B cell (primary cell): ENCODE results near the gene AIFM1. TPM values are rescaled to one million over a fixed set of nuclear protein-coding genes. Genes with fewer than 3 reads are reported as not detected.
"Not testable (repeated sequence)": the region's sequence is repeated elsewhere in the genome, so short reads cannot be mapped to it uniquely, and the experiment has no call there.

Experiments
- ATAC-seq: fragments of 200-7000 bp; cut with Tn5 transposase; one replicate; pipeline ENCODE4 v1.10.0; 2021; ENCODE audit warnings: low read depth, mild to moderate bottlenecking, moderate number of reproducible peaks, moderate library complexity
- CTCF ChIA-PET: fragments of 350-600 bp; sonication (Branson Sonifier 250); formaldehyde crosslinking; loops from one replicate; lab custom pipeline; 2021; ENCODE audit warnings: antibody characterized with exemption, inconsistent platforms; lab: Charles Lee
- POLR2A ChIA-PET: fragments of 350-600 bp; sonication (Branson Sonifier 250); formaldehyde crosslinking; loops from one replicate; lab custom pipeline; 2021; ENCODE audit warnings: antibody characterized with exemption; lab: Charles Lee
- DNase-seq: peaks from one replicate; pipeline ENCODE4 v3.0.0; 2013
- H2AFZ ChIP-seq: 2 replicates; pipeline ENCODE4 v1.6.1; 2012; ENCODE audit warnings: mild to moderate bottlenecking, low read depth, low read length; ENCODE audit not compliant: insufficient read depth, poor library complexity, severe bottlenecking
- H3K27ac ChIP-seq, 2 donors: 1 replicate in 1 of 2; 2 replicates in 1 of 2; pipeline ENCODE4 v1.5.1; 2012 to 2013; ENCODE audit warnings: low read length in 2 of 2, mild to moderate bottlenecking in 2 of 2, moderate library complexity in 1 of 2
- H3K27me3 ChIP-seq, 4 experiments: fragments of 200-600 bp in 1 of 4; sonication (generic) in 1 of 4; replicated peaks in 1 of 4; 1 replicate in 2 of 4; 2 replicates in 2 of 4; pipeline versions ENCODE4 v1.6.1 to v1.7.0; 2013 to 2016; ENCODE audit warnings: low read length in 3 of 4, mild to moderate bottlenecking in 2 of 4, mixed read lengths in 1 of 4, moderate library complexity in 1 of 4; ENCODE audit not compliant: insufficient read depth in 4 of 4, control insufficient read depth in 3 of 4; ENCODE audit errors: control extremely low read depth in 1 of 4
- H3K36me3 ChIP-seq, 2 experiments: replicated peaks in 1 of 2; 1 replicate in 1 of 2; 2 replicates in 1 of 2; pipeline versions ENCODE4 v1.6.1 to v1.7.1; 2013; ENCODE audit warnings: low read length in 1 of 2; ENCODE audit not compliant: insufficient read depth in 2 of 2, control insufficient read depth in 1 of 2; ENCODE audit errors: control extremely low read depth in 1 of 2, extremely low read depth in 1 of 2
- H3K4me1 ChIP-seq, 2 donors: fragments of 200-600 bp in 1 of 2; sonication (generic) in 1 of 2; 1 replicate in 1 of 2; 2 replicates in 1 of 2; pipeline versions ENCODE4 v1.5.1 to v1.6.1; 2013 to 2017; ENCODE audit warnings: low read length in 2 of 2; ENCODE audit not compliant: control insufficient read depth in 2 of 2, insufficient read depth in 2 of 2
- H3K4me2 ChIP-seq: replicated peaks from 2 replicates; pipeline ENCODE3; 2012; ENCODE audit warnings: mild to moderate bottlenecking, low read depth, low read length; ENCODE audit not compliant: poor library complexity, severe bottlenecking
- H3K4me3 ChIP-seq, 5 experiments: fragments of 200-600 bp in 1 of 5; sonication (generic) in 1 of 5; 1 replicate in 3 of 5; 2 replicates in 2 of 5; pipeline versions ENCODE4 v1.5.1 to v1.7.0; 2011 to 2016; ENCODE audit warnings: low read length in 4 of 5, mild to moderate bottlenecking in 4 of 5, low read depth in 2 of 5, control low read depth in 1 of 5, moderate library complexity in 1 of 5; ENCODE audit not compliant: insufficient read depth in 1 of 5; ENCODE audit errors: control extremely low read depth in 1 of 5, extremely low read depth in 1 of 5
- H3K79me2 ChIP-seq: fragments of 200-600 bp; sonication (generic); one replicate; pipeline ENCODE4 v1.6.0; 2016; ENCODE audit warnings: low read length; ENCODE audit not compliant: control insufficient read depth, insufficient read depth
- H3K9ac ChIP-seq: fragments of 200-600 bp; sonication (generic); 2 replicates; pipeline ENCODE4 v1.6.1; 2017; ENCODE audit warnings: mild to moderate bottlenecking, low read length, moderate library complexity
- H3K9me3 ChIP-seq, 3 donors: one replicate each; pipeline versions ENCODE4 v1.6.1 to v1.7.1; 2013; ENCODE audit warnings: low read length in 2 of 3; ENCODE audit not compliant: control insufficient read depth in 2 of 3, insufficient read depth in 1 of 3; ENCODE audit errors: control extremely low read depth in 1 of 3
- H4K20me1 ChIP-seq: 2 replicates; pipeline ENCODE4 v1.6.0; 2012; ENCODE audit warnings: mild to moderate bottlenecking, low read length; ENCODE audit not compliant: insufficient read depth, control insufficient read depth, poor library complexity, severe bottlenecking
- H3K27ac Mint-ChIP-seq: one replicate; pipeline ENCODE4 v1.8.0; 2021; ENCODE audit warnings: mixed read lengths
- H3K27me3 Mint-ChIP-seq: one replicate; pipeline ENCODE4 v1.8.0; 2021; ENCODE audit warnings: mixed read lengths
- H3K4me1 Mint-ChIP-seq: one replicate; pipeline ENCODE4 v1.8.0; 2021; ENCODE audit warnings: mixed read lengths
- H3K4me3 Mint-ChIP-seq: one replicate; pipeline ENCODE4 v1.8.0; 2021; ENCODE audit warnings: mixed read lengths
- H3K9me3 Mint-ChIP-seq: one replicate; pipeline ENCODE4 v1.8.0; 2022; ENCODE audit warnings: mixed read lengths; ENCODE audit not compliant: insufficient read depth
- CTCF ChIP-seq: fragments of 200-600 bp; IDR thresholded peaks from one replicate; pipeline ENCODE4 v1.8.0; 2022; ENCODE audit warnings: antibody characterized with exemption, mild to moderate bottlenecking
- WGBS: methylation state at CpG from one replicate; pipeline ENCODE4 v1.1.5; 2013; ENCODE audit warnings: missing lambda C conversion rate; ENCODE audit not compliant: insufficient coverage; 5-methylcytosine and 5-hydroxymethylcytosine counted together
- intact Hi-C: fragments of 100-400 bp; cut with micrococcal nuclease; formaldehyde crosslinking; loops from one replicate; pipeline ENCODE4 v1.10.0; 2022
- polyA plus RNA-seq: library from polyadenylated mRNA; depleted of rRNA; stranded (reverse); fragments of >200 nt; gene quantifications from 2 replicates; pipeline ENCODE4 v1.2.3, GENCODE V29; 2012
- total RNA-seq, 2 donors: library from RNA; stranded (reverse); fragments of 120-200 nt in 1 of 2; gene quantifications; 1 replicate in 1 of 2; 2 replicates in 1 of 2; pipeline versions ENCODE4 v1.2.3 to v1.2.4, GENCODE V29; 2013 to 2022

The AIFM1 gene
- total and polyA plus RNA-seq, 2 donors (not counting 1 experiment from before 2014, with no cell fraction given): 11.4 to 15.9 TPM

GRCh38 chrX:130115119-130115885 lies 50.3 kb downstream of the AIFM1 start:
- H3K4me1 ChIP-seq, H3K4me3 ChIP-seq, H3K36me3 ChIP-seq, H3K9me3 Mint-ChIP-seq, H3K27ac ChIP-seq, H4K20me1 ChIP-seq, intact Hi-C loops, H3K4me2 ChIP-seq, H3K4me3 Mint-ChIP-seq, H3K27me3 ChIP-seq, H3K9me3 ChIP-seq, H3K27me3 Mint-ChIP-seq, H3K9ac ChIP-seq, H2AFZ ChIP-seq, H3K79me2 ChIP-seq, DNase-seq, ATAC-seq, POLR2A ChIA-PET, H3K27ac Mint-ChIP-seq: not testable (repeated sequence)
- peaks cover 12% of the 10 kb centered on the region for H3K4me1 Mint-ChIP-seq
- CTCF ChIA-PET: interaction anchor here (0.7 to 8.4 kb wide), 3 partner anchors 30 to 78 kb away, joined by 3 to 164 read pairs (median 3); no protein-coding TSS in a partner anchor
- 95% methylated on average over 3 of the region's 10 CpGs for WGBS

- Histone ChIP-seq H3K4me2 (no peak overlapping the region), H4K20me1 (no peaks in the 10 kb centered on the region), H3K79me2 (peaks cover 10% of the 10 kb centered on the region), H3K4me3 (no peak overlapping the region), H3K27me3 (no peaks in the 10 kb centered on the region), H3K36me3 (no peaks in the 10 kb centered on the region), H2AFZ (no peak overlapping the region), H3K4me1 (peaks cover 0 to 8% of the 10 kb centered on the region in 2 donors), H3K9me3 (no peaks in the 10 kb centered on the region), H3K27ac (no peak overlapping the region), H3K9ac (no peak overlapping the region)
- H3K9me3 Mint-ChIP-seq: no peaks in the 10 kb centered on the region
- H3K27ac Mint-ChIP-seq: no peak overlapping the region
- no peak for DNase-seq
- intact Hi-C loops: no loop called here
- peaks cover 11% of the 10 kb centered on the region for H3K4me1 Mint-ChIP-seq
- ATAC-seq: no peak
- H3K4me3 Mint-ChIP-seq: no peak overlapping the region
- no peaks in the 10 kb centered on the region for H3K27me3 Mint-ChIP-seq
- ChIA-PET POLR2A (no interaction called here), CTCF (no interaction called here)
- no peak for TF ChIP-seq CTCF
- WGBS: 85% methylated on average over 7 of the region's 9 CpGs
Observed at GRCh38 chrX:130114141-130114588, 51.5 kb downstream of the AIFM1 start.
